SU-DHL-6 (cell line): ENCODE results near the gene PRR12.

Experiments used
- H2AFZ ChIP-seq: fragments of 200-600 bp; sonication (generic); 2 replicates; pipeline ENCODE4 v1.6.1; 2014; ENCODE audit warnings: low read depth, mild to moderate bottlenecking, moderate library complexity, mixed read lengths, antibody characterized with exemption, low read length; ENCODE audit not compliant: severe bottlenecking
- H3F3A ChIP-seq: fragments of 200-600 bp; shearing (Covaris generic); 2 replicates; pipeline ENCODE4 v1.6.0; 2016; ENCODE audit warnings: antibody characterized with exemption, mild to moderate bottlenecking; ENCODE audit not compliant: insufficient read depth
- H3K27ac ChIP-seq: fragments of 200-600 bp; sonication (generic); 2 replicates; pipeline ENCODE4 v1.5.1; 2016; ENCODE audit warnings: low read depth, mild to moderate bottlenecking, low read length, moderate library complexity, mixed read lengths
- H3K27me3 ChIP-seq: fragments of 200-600 bp; sonication (generic), shearing (Covaris generic); 2 replicates; pipeline ENCODE4 v1.6.0; 2014; ENCODE audit warnings: mild to moderate bottlenecking, low read length
- H3K36me3 ChIP-seq: fragments of 200-600 bp; sonication (generic); 2 replicates; pipeline ENCODE4 v1.6.1; 2014; ENCODE audit warnings: mild to moderate bottlenecking, low read length, mixed read lengths
- H3K4me2 ChIP-seq: fragments of 300-600, 200-600 bp; shearing (Covaris generic), sonication (generic); 2 replicates; pipeline ENCODE4 v1.6.0; 2014; ENCODE audit warnings: low read length, low read depth, mild to moderate bottlenecking; ENCODE audit not compliant: poor library complexity, severe bottlenecking
- H3K4me3 ChIP-seq: fragments of 200-600 bp; sonication (generic); 2 replicates; pipeline ENCODE4 v1.5.1; 2014; ENCODE audit warnings: antibody characterized with exemption, low read length, mild to moderate bottlenecking, mixed read lengths; ENCODE audit not compliant: insufficient read depth, poor library complexity, severe bottlenecking
- H3K79me2 ChIP-seq: fragments of 200-600 bp; sonication (generic); 2 replicates; pipeline ENCODE4 v1.6.1; 2014; ENCODE audit warnings: mild to moderate bottlenecking, low read length, moderate library complexity; ENCODE audit not compliant: insufficient read depth
- H3K9ac ChIP-seq: fragments of 200-600 bp; sonication (generic); 2 replicates; pipeline ENCODE4 v1.7.0; 2014; ENCODE audit warnings: mild to moderate bottlenecking, low read length
- H3K9me2 ChIP-seq: fragments of 200-600 bp; sonication (generic); replicated peaks from 2 replicates; pipeline ENCODE4 v1.6.1; 2014; ENCODE audit warnings: low read length; ENCODE audit not compliant: insufficient read depth
- H3K9me3 ChIP-seq: fragments of 200-600 bp; sonication (generic); 2 replicates; pipeline ENCODE4 v1.6.1; 2014; ENCODE audit warnings: low read length, mixed read lengths; ENCODE audit not compliant: insufficient read depth
- H4K20me1 ChIP-seq: fragments of 200-600 bp; sonication (generic); 2 replicates; pipeline ENCODE4 v1.6.1; 2014; ENCODE audit warnings: low read depth, mild to moderate bottlenecking, antibody characterized with exemption, low read length, moderate library complexity, mixed read lengths
- EZH2phosphoT487 ChIP-seq: fragments of 200-600 bp; sonication (generic), shearing (Covaris generic); conservative IDR thresholded peaks from 2 replicates; pipeline ENCODE4 v1.6.1; 2018; ENCODE audit warnings: mild to moderate bottlenecking, antibody characterized with exemption, low read length, moderate library complexity, mixed read lengths
- TF ChIP-seq, protein P1 (sequence below): fragments of 200-600 bp; sonication (generic); IDR thresholded peaks from one replicate; pipeline ENCODE4 v1.5.1; 2017; ENCODE audit warnings: antibody characterized with exemption, mild to moderate bottlenecking, low read length, moderate library complexity; ENCODE audit not compliant: insufficient read depth, poor library complexity, severe bottlenecking

Gene PRR12

DNA sequence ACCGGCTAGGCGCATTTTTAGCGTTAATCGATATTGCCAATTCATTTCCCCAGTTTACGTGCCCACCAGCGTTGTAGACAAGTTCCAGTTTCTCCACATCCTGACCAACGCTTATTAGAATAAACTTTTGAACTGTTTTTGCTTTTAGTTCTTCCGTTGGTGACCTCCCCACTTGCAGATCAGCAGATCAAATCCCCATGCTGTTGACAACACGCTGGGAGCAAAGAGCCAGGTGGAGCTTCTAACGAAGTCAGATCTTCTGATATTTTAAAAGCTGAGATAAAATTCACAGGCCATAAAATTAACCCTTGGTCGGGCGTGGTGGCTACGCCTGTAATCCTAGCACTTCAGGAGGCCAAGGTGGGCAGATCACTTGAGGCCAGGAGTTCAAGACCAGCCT lies 41.9 kb upstream of the PRR12 start:
- Histone ChIP-seq H3K27ac (no peak overlapping the region), H3K9me2 (no peaks in the 10 kb centered on the region), H3F3A (no peaks in the 10 kb centered on the region), H3K79me2 (no peaks in the 10 kb centered on the region), H2AFZ (no peak overlapping the region), H4K20me1 (no peaks in the 10 kb centered on the region), H3K9me3 (no peaks in the 10 kb centered on the region), H3K4me3 (no peak overlapping the region), H3K36me3 (no peaks in the 10 kb centered on the region), H3K27me3 (no peaks in the 10 kb centered on the region), H3K4me2 (no peak overlapping the region), H3K9ac (no peak overlapping the region)
- no peak for TF ChIP-seq EZH2phosphoT487
- TF ChIP-seq, protein P1, sequence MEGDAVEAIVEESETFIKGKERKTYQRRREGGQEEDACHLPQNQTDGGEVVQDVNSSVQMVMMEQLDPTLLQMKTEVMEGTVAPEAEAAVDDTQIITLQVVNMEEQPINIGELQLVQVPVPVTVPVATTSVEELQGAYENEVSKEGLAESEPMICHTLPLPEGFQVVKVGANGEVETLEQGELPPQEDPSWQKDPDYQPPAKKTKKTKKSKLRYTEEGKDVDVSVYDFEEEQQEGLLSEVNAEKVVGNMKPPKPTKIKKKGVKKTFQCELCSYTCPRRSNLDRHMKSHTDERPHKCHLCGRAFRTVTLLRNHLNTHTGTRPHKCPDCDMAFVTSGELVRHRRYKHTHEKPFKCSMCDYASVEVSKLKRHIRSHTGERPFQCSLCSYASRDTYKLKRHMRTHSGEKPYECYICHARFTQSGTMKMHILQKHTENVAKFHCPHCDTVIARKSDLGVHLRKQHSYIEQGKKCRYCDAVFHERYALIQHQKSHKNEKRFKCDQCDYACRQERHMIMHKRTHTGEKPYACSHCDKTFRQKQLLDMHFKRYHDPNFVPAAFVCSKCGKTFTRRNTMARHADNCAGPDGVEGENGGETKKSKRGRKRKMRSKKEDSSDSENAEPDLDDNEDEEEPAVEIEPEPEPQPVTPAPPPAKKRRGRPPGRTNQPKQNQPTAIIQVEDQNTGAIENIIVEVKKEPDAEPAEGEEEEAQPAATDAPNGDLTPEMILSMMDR = no peak

DNA sequence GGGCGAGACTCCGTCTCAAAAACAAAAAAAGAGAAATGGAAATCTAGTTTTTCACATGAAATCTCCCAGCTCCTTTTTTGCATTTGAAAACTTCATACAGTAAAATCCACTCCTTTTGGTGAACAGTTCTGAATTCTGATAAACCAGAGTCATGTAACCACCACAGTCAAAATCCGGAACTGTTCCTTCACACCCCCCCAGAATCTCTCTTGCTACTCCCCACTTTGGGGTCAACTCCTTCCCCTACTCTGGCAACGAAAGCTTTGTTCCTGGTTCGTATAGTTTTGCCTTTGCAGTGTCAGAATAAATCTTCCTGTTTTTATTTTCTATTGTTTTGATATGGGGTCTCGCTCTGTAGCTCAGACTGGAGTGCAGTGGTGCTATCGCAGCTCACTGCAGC lies 39.5 kb upstream of the PRR12 start:
- Histone ChIP-seq H3K27ac (no peak overlapping the region), H3F3A (no peaks in the 10 kb centered on the region), H3K79me2 (no peaks in the 10 kb centered on the region), H2AFZ (no peak overlapping the region), H3K27me3 (no peaks in the 10 kb centered on the region), H3K9ac (no peak overlapping the region), H3K9me3 (no peaks in the 10 kb centered on the region), H3K4me2 (no peak overlapping the region), H3K9me2 (no peaks in the 10 kb centered on the region), H3K4me3 (no peak overlapping the region), H3K36me3 (no peaks in the 10 kb centered on the region), H4K20me1 (no peaks in the 10 kb centered on the region)
- TF ChIP-seq EZH2phosphoT487 = no peak
- TF ChIP-seq, protein P1 = no peak

DNA sequence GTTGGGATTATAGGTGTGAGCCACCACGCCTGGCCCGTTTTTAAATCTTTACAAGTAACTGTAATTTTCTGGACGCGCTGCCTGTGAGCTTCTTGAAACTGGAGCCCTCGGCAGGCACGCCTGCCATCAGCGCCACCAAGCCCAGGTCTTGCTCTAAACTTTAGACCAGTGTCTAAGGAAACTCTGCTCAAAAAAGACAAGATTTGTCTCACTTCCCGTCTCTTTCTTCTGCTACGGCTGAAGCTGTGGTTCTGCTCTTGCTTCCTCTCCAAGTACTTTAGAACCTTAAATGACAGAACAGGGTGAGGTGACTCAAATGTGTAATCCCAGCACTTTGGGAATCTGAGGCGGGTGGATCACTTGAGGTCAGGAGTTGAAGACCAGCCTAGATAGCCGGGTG lies 38.2 kb upstream of the PRR12 start:
- Histone ChIP-seq H3K27ac (no peak overlapping the region), H3K36me3 (no peaks in the 10 kb centered on the region), H3K9me3 (no peaks in the 10 kb centered on the region), H3K4me3 (no peak overlapping the region), H3K27me3 (no peaks in the 10 kb centered on the region), H3F3A (no peaks in the 10 kb centered on the region), H3K79me2 (no peaks in the 10 kb centered on the region), H3K9me2 (no peaks in the 10 kb centered on the region), H3K4me2 (no peak overlapping the region), H3K9ac (no peak overlapping the region), H2AFZ (no peak overlapping the region), H4K20me1 (no peaks in the 10 kb centered on the region)
- no peak for TF ChIP-seq EZH2phosphoT487
- TF ChIP-seq, protein P1 = no peak
